GM19463 (cell line): ENCODE data around the gene THRB.

Experiments used
- ATAC-seq: cut with Tn5 transposase; IDR thresholded peaks from one replicate; pipeline ENCODE4 v1.9.1; 2021; ENCODE audit warnings: mild to moderate bottlenecking, moderate library complexity; ENCODE audit not compliant: unreplicated experiment

Gene THRB

DNA sequence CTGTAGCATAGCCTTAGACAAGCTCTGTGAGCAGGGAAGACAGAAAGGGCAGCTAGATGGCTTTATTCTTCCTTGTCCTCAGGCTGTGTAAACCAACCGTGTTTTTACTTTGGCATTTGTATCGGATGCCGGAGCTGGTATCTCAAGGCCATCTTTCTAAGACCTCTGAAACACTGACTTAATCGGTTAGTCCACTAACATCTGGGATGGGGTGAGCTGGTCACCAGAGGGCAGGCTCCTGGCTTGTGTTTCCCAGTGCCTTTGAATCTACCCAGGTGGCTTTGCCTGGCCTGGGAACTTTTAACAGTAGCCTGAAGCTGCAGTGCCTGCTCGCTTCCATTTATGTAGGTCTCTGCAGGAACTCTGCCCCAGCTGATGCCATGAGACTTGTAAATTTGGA is 296.8 kb downstream of the THRB start:
- ATAC-seq = no peak

DNA sequence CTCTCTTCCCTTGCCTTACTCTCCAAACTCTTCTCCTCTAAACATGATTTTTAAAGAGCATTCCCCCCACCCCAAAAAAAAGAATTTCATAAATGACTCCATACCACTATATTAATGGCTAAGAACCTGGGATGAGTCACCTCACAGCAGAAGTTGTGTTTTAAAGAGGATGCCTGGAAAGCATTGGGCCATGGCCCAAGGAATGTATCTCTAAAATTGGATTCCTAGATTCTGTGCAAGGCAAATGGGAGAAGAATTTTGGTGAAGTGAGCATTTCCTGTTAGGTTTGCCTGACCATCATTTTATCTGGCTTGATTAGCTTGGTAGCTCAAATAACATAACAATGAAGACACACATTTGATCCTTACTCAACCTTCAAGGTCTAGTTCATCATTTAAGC is 298.1 kb downstream of the THRB start:
- ATAC-seq = no peak

GRCh38 chr3:24195504-24196230 is 299.0 kb downstream of the THRB start:
- ATAC-seq = no peak

- ATAC-seq = no peak
Observed at GRCh38 chr3:24192469-24193056, 302.1 kb downstream of the THRB start.

- ATAC-seq = no peak
Observed at GRCh38 chr3:24191801-24192403, 302.7 kb downstream of the THRB start.

GRCh38 chr3:24190256-24190655 is 304.4 kb downstream of the THRB start:
- ATAC-seq = no peak

GRCh38 chr3:24185738-24186384 is 308.8 kb downstream of the THRB start:
- ATAC-seq = peak; percentile 90

DNA sequence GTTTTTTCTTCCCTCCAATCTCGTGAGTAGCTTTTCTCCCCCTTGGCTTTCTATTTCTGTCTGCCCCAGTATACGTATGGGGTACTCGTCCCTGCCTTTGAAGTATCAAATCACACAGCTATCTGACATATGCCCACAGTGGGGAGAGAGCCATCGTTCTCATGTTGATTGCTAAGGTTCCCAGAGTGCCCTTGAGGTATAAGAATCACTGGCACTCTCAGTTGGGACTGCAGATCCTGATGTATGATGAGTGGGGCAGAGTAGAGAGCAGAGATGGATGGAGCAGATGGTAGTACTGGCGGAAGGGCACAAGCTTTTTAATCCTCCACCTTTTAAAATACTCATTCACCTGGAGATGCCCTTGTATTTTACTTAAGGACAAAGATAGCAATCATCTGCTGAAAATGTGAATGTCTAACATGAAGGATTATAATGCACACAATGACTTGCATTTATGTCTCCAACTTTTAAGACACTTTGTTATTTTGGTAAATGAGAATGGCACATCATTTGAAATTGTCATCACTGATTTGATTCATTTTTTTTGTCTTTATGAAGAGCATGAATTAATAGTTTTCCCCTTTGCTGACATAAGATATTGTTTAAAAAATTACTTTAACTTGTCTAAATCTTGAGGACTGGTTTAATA is 310.0 kb downstream of the THRB start:
- ATAC-seq = no peak

DNA sequence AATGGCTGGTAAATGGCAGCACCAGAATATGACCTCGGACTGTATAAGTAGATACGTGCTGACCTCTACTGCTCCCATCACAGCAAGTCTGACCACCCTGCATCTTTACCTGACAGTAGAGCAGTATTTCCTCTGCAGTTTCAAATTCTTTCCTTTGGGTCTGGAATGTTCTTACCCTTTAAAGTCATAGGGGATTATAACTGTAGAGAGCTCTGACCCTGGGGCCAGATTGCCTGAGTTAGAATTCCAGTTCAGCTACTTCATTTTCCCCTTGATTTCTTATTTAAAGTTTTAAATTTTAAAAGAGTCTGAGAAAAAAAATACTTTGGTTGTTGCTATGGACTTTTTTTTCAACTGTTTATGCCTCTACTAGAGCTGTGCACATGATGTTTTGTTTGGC is 311.9 kb downstream of the THRB start:
- ATAC-seq = no peak

GRCh38 chr3:24181256-24181655 is 313.4 kb downstream of the THRB start:
- no peak for ATAC-seq

GRCh38 chr3:24180616-24181015 is 314.0 kb downstream of the THRB start:
- ATAC-seq = no peak

- no peak for ATAC-seq
Observed at GRCh38 chr3:24177201-24177600, 317.4 kb downstream of the THRB start.

DNA sequence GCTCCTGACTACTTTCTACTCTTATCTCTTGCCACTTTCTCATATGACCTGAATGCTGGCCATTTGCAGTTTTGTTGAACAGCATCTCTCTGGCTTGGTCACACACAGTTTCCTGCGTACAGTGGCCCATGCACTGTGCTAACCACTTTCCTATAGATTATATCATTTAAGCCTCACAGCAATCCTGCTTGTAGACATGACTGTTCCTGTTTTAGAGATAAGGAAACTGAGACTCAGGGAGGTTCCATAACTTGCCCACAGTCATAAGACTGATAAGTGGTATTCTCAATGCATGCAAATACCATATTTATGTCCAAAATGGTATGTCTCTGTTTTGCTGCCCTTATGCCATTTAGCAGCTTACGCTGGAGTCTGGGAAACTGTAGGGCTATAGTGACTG is 320.0 kb downstream of the THRB start:
- no peak for ATAC-seq

DNA sequence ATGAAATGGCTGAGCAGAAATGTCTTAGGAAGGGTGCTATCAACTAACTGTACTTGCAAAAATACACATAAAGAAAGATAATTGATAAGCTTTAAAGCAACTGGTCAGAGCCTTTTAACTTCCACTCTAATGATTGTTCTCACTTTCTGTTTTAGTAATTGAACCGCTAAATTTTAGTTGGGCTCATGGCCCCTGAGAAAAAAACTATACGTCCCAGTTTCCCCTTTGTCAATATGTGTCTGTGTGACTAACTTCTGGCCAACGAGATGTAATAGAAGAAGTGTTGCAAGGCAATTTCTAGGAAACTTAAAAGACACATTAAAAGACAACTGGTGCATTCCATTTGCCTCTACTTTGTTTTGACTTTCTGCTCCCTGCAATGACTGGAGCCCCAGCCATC is 325.7 kb downstream of the THRB start:
- peak; percentile 47 for ATAC-seq

DNA sequence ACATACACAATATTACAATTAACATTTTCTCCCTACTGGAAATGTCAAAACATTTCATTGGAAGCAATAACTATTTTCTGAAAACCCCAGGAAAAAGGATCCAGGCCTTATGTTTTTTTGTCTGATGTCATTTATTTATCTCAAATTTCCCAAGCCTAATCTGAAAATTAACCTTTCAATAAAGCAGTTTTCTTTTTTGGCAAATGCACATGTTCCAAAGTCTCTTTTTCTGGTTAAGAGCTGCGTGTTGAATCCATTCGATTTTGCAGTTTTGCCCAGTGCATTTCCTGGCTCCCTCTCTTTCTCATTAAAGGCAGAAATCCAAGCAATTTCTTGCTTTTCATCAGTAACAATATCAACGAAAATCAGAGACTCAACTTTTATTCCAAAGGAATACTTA is 327.2 kb downstream of the THRB start:
- ATAC-seq = no peak

- ATAC-seq = no peak
Observed at GRCh38 chr3:24166515-24166914, 328.1 kb downstream of the THRB start.

DNA sequence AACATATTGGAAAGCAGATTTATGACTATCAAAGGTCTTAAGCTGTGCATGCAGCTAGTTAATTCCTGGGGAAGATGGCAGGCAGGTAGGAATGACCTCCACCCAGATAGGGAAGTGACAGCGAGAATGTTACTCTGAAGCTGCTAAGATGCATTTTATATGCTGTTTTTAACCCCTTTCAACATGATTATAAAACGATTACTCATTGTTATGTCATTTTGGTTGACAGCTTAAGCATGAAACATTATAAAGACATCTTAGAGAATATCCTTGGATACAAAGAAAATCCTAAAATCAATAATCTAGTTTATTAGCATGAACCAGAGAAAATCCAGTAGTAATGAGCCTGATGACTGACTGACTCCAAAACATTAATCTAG is 329.1 kb downstream of the THRB start:
- no peak for ATAC-seq

DNA sequence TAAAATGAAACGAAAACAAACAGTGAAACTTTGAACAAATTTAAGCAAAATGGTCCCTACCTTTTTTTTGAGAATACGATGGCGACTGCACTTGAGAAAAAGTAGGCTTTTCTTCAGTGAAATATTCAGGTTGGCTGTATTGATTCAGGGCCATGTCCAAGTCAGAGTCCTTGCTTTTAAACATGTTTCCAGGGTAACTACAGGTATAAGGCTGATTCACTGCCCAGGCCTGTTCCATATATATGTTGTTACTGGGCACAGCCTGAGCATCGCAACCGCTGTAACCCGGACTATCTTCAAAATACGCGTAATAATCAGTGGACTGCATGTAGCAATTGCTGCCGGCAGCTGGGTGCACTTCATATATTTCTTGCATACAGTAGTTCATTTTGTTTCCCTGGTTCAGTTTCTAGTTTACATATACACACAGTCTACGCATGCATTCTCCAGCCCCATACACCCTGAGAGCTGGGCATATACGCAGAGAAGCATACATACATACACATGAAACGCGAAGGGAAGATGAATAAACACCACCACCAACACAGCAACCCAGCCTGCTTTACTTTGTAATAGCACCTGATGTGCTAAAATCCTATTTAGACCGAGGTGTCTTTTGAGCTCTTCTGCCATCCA is 329.6 kb downstream of the THRB start:
- no peak for ATAC-seq

DNA sequence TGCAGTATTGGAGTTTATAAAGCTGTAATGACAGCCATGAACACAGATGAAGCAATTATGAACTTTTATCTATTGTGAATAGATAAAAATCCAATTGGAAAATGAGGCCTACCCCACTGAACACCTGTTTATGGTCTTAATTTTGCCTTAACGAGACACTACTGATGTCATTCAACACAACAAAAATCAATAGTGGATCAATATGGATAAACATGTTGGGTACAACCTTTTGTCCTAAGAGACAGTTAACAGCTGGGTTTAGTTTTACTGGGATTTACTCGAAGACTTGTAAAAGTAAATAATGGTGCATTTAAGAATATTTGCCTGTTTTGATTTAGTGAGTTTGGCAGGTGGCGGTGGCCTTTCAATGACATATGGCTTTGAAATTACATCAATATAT is 331.7 kb downstream of the THRB start:
- ATAC-seq = no peak

DNA sequence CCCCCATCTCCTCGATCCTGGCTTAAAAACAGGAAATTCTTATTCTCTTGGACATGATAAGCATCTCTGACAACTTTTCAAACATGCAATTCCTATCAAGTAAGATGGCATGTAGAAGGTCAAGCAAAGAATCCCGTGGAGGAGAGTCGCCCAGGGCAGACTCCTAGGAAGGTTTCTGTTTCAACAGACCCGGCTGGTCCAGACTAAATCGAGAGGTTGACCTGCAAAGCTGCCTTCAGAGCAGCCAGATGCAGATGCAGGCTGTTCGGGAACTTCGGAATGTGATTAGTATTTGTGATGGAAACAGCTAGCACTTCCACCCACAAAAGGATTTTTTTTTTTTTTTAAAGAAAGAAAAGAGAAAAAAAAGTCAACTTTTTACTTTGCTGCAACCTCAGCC is 332.8 kb downstream of the THRB start:
- ATAC-seq = no peak
